Caco-2 (cell line): ENCODE measurements around the gene CIPC. TPM values are rescaled to one million over a fixed set of nuclear protein-coding genes. Genes with fewer than 3 reads are reported as not detected.

ENCODE experiments used
- BruUV-seq: library from RNA; stranded (reverse); fragments of 400-500 nt; replicated peaks from 2 replicates; lab custom pipeline; 2021; lab: Mats Ljungman, UMichigan
- CTCF ChIA-PET: fragments of 300-600 bp; sonication (Branson Sonifier 250); formaldehyde crosslinking; loops from one replicate; lab custom pipeline; 2022; ENCODE audit warnings: antibody characterized with exemption; lab: Charles Lee
- POLR2A ChIA-PET: fragments of 300-600 bp; sonication (Branson Sonifier 250); formaldehyde crosslinking; loops from one replicate; lab custom pipeline; 2022; ENCODE audit warnings: antibody characterized with exemption; lab: Charles Lee
- DNase-seq, 2 experiments: peaks; one replicate each; pipeline versions ENCODE4 v3.0.0 to v3.0.0-alpha.2; 2020 to 2022
- H3K27me3 ChIP-seq: replicated peaks from 2 replicates; pipeline ENCODE4 v1.6.0; 2011; ENCODE audit warnings: low read length; ENCODE audit not compliant: control insufficient read depth, insufficient read depth
- H3K36me3 ChIP-seq: 2 replicates; pipeline ENCODE4 v1.5.1; 2011; ENCODE audit warnings: low read length; ENCODE audit not compliant: control insufficient read depth, insufficient read depth
- H3K4me1 ChIP-seq: fragments of 250-450 bp; sonication (Bioruptor Pico); 2 replicates; pipeline ENCODE4 v1.5.1; 2020; ENCODE audit warnings: mild to moderate bottlenecking
- H3K4me3 ChIP-seq: 2 replicates; pipeline ENCODE4 v1.5.1; 2011; ENCODE audit warnings: low read depth, mild to moderate bottlenecking, control low read depth, low read length
- H3K9me3 ChIP-seq: fragments of 250-450 bp; sonication (Bioruptor Pico); 2 replicates; pipeline ENCODE4 v1.5.1; 2020; ENCODE audit warnings: mild to moderate bottlenecking, moderate library complexity
- H3K27ac Mint-ChIP-seq: one replicate; pipeline ENCODE4 v1.8.0; 2022; ENCODE audit warnings: mixed read lengths; ENCODE audit not compliant: unreplicated experiment
- H3K27me3 Mint-ChIP-seq: one replicate; pipeline ENCODE4 v1.8.0; 2022; ENCODE audit warnings: mixed read lengths; ENCODE audit not compliant: insufficient read depth, unreplicated experiment
- H3K36me3 Mint-ChIP-seq: one replicate; pipeline ENCODE4 v1.8.0; 2022; ENCODE audit warnings: mild to moderate bottlenecking, mixed read lengths; ENCODE audit not compliant: insufficient read depth, unreplicated experiment
- H3K4me1 Mint-ChIP-seq: one replicate; pipeline ENCODE4 v1.8.0; 2022; ENCODE audit warnings: low read depth, mixed read lengths; ENCODE audit not compliant: unreplicated experiment
- H3K4me3 Mint-ChIP-seq: one replicate; pipeline ENCODE4 v1.8.0; 2022; ENCODE audit warnings: mild to moderate bottlenecking, moderate library complexity, mixed read lengths; ENCODE audit not compliant: unreplicated experiment
- H3K9me3 Mint-ChIP-seq: one replicate; pipeline ENCODE4 v1.8.0; 2022; ENCODE audit warnings: mixed read lengths; ENCODE audit not compliant: unreplicated experiment
- CTCF ChIP-seq, 2 experiments: fragments of 200-600 bp in 1 of 2; IDR thresholded peaks; 1 replicate in 1 of 2; 2 replicates in 1 of 2; pipeline versions ENCODE4 v1.5.1 to v1.8.0; 2011 to 2022; ENCODE audit warnings: antibody characterized with exemption in 1 of 2, control low read depth in 1 of 2, inconsistent platforms in 1 of 2, low read depth in 1 of 2, low read length in 1 of 2, mild to moderate bottlenecking in 1 of 2, moderate library complexity in 1 of 2; ENCODE audit not compliant: insufficient read depth in 1 of 2, severe bottlenecking in 1 of 2, unreplicated experiment in 1 of 2
- intact Hi-C: fragments of 100-400 bp; cut with micrococcal nuclease; formaldehyde crosslinking; loops from one replicate; pipeline ENCODE4 v1.10.0; 2022; ENCODE audit not compliant: unreplicated experiment
- total RNA-seq: library from RNA; stranded (reverse); gene quantifications from 2 replicates; pipeline ENCODE4 v1.2.3, GENCODE V29; 2022

CIPC gene
- total RNA-seq, 1 experiment from 2014 or later: 15.4 TPM

- Histone ChIP-seq H3K4me3 (no peak overlapping the region), H3K27me3 (no peaks in the 10 kb centered on the region), H3K9me3 (no peaks in the 10 kb centered on the region), H3K36me3 (no peaks in the 10 kb centered on the region), H3K4me1 (no peaks in the 10 kb centered on the region)
- CTCF ChIA-PET: no interaction called here
- DNase-seq: no peak
- no peak for TF ChIP-seq CTCF (IDR thresholded peaks at IDR 0.05; ENCODE audit: insufficient read depth in 1 of 2, low read depth in 1 of 2, low read length in 1 of 2, severe bottlenecking in 1 of 2, unreplicated experiment in 1 of 2)
- Mint-ChIP-seq H3K36me3 (no peaks in the 10 kb centered on the region), H3K27ac (no peak overlapping the region), H3K9me3 (no peaks in the 10 kb centered on the region), H3K27me3 (peaks cover 21% of the 10 kb centered on the region), H3K4me3 (no peak overlapping the region), H3K4me1 (peaks cover 6% of the 10 kb centered on the region)
- POLR2A ChIA-PET: no interaction called here
- intact Hi-C loops: no loop called here
- no TSS peak for BruUV-seq
These were observed 33.9 kb downstream of the CIPC start for GRCh38 chr14:77131871-77132486.

- Mint-ChIP-seq H3K27me3 (peaks cover 26% of the 10 kb centered on the region), H3K4me1 (peaks cover 6% of the 10 kb centered on the region), H3K27ac (no peak overlapping the region), H3K9me3 (no peaks in the 10 kb centered on the region), H3K36me3 (no peaks in the 10 kb centered on the region), H3K4me3 (no peak overlapping the region)
- no TSS peak for BruUV-seq
- no peak for TF ChIP-seq CTCF (IDR thresholded peaks at IDR 0.05; ENCODE audit: insufficient read depth in 1 of 2, low read depth in 1 of 2, low read length in 1 of 2, severe bottlenecking in 1 of 2, unreplicated experiment in 1 of 2)
- Histone ChIP-seq H3K4me1 (no peaks in the 10 kb centered on the region), H3K4me3 (no peak overlapping the region), H3K27me3 (no peaks in the 10 kb centered on the region), H3K36me3 (no peaks in the 10 kb centered on the region), H3K9me3 (no peaks in the 10 kb centered on the region)
- intact Hi-C loops: no loop called here
- peak; percentile 76 to 84 for DNase-seq
- CTCF ChIA-PET: interaction anchor here (0.8 to 1.8 kb wide), 3 partner anchors 18 to 80 kb away, joined by 3 to 9 read pairs (median 5); no protein-coding TSS in a partner anchor
- POLR2A ChIA-PET: interaction anchor here (0.7 kb wide), 1 partner anchor 13 kb away, joined by 3 read pairs; no protein-coding TSS in a partner anchor
These were observed 35.8 kb downstream of the CIPC start for GRCh38 chr14:77133720-77134338.

DNA sequence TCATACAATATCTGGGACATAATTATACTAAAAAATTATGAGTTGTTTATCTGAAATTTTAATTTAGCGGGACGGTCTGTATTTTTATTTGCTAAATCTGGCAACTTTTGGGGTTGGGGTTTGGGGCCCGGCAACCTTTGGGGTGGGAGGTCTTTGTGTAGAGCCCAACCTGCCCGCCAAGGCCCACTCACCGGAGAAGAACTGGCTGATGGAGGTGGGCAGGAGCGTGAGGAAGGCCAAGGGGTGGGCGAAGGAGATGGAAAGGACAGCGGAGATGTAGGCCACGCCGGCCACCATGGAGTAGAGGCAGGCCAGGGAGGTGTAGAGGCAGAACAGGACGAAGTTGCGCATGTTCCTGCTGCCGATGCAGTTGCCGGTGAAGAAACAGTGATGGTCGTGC lies 41.0 kb downstream of the CIPC start:
- H3K36me3 ChIP-seq: no peaks in the 10 kb centered on the region
- peaks cover 3% of the 10 kb centered on the region for H3K27me3 ChIP-seq
- DNase-seq: no peak
- intact Hi-C loops: no loop called here
- Mint-ChIP-seq H3K4me3 (peak overlapping the region; percentile 63), H3K36me3 (no peaks in the 10 kb centered on the region), H3K27me3 (peaks cover 33% of the 10 kb centered on the region), H3K27ac (no peak overlapping the region), H3K4me1 (peaks cover 1% of the 10 kb centered on the region), H3K9me3 (no peaks in the 10 kb centered on the region)
- POLR2A ChIA-PET: no interaction called here
- no peak for TF ChIP-seq CTCF (IDR thresholded peaks at IDR 0.05; ENCODE audit: insufficient read depth in 1 of 2, low read depth in 1 of 2, low read length in 1 of 2, severe bottlenecking in 1 of 2, unreplicated experiment in 1 of 2)
- CTCF ChIA-PET: interaction anchor here (1.0 to 1.6 kb wide), 2 partner anchors 12 to 177 kb away, joined by 4 to 6 read pairs; no protein-coding TSS in a partner anchor
- no peaks in the 10 kb centered on the region for H3K4me1 ChIP-seq
- BruUV-seq: no TSS peak
- no peaks in the 10 kb centered on the region for H3K9me3 ChIP-seq
- no peak overlapping the region for H3K4me3 ChIP-seq
